HG03558 (cell line): ENCODE data around the gene PPT2.
"Not testable (repeated sequence)": the region's sequence is repeated elsewhere in the genome, so short reads cannot be mapped to it uniquely, and the experiment has no call there.

Experiments used
- ATAC-seq: cut with Tn5 transposase; IDR thresholded peaks from one replicate; pipeline ENCODE4 v1.9.1; 2021; ENCODE audit warnings: moderate number of reproducible peaks; ENCODE audit not compliant: unreplicated experiment; ENCODE audit errors: extremely low read depth

PPT2 gene

DNA sequence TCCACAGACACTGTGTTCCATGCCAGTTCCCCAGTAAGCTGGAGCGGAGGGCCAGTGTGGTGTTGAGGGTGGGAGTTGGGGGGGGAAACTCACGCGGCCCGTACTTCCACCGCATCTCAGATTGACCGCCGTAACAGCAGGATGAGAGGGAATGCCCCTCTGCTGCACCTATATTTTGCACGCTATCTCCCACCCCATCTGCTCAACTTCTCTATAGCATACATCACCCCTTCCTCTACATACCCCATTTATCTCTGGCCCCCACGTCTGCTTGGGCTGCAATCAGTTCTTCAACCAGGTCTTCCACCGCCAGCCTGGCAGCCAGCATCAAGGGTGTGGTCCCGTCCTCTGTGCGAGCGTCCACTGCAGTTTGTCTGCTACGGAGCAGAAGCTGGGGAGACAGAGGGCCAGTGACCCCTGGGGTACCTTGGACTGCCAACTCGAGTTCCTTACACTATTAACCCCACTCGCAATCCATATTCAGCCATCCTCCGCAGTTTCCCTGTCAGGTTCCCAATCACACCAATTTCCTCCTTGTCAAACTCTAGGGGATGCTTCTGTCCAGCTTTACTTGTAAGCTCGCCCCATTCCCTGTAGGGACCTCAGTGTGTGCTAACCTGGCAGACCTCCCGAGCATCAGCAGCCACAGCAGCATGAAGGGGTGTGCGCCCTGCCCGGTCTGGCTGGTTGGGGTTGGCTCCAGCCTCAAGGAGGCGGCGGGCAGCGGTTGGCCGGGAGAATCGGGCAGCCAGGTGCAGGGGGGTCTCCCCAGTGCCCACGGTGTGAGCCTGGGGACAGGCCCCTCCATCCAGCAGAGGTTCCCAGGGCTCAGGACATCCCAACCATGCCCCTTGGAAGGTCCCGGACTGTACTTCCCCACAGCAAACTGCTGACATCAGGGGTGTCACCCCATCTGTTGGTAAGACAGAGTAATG, 43.0 kb downstream of the PPT2 start:
- no peak for ATAC-seq

DNA sequence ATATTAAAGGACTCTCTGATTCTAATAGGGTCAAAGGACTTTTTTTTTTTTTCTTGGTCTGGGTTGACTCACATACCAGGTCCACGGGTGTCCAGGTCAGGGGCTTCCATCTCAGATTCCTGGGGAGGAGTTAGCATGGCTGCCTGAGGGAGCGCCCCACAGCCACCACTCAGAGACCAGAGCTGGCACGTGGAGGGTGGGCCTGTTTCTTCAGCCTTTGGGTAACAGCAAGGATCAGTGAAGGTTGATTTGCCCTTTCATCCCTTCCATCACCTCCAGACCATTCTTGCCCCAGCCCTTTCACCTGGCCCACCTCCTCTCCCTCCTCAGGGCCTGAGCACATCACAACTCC, 44.4 kb downstream of the PPT2 start:
- ATAC-seq: no peak

DNA sequence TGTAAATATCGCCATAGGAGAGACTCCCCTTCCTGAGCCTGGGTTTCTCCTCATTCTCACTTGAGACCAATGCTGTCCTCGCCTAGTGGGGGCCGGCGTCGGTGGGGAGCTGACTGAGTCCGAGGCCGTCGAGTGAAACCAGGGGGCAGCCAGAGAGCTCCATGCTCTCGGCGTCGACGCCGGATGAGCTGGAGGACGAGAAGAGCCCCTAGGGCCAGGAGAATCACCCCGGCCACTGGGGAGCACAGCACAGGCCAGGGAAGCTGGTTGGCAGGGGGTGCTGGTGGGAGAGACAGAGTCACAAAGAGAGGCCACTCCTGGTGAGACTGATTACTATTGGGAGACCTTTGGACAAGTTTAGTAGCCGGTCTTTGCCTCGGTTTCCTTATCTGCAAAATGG, 44.9 kb downstream of the PPT2 start:
- ATAC-seq: no peak

DNA sequence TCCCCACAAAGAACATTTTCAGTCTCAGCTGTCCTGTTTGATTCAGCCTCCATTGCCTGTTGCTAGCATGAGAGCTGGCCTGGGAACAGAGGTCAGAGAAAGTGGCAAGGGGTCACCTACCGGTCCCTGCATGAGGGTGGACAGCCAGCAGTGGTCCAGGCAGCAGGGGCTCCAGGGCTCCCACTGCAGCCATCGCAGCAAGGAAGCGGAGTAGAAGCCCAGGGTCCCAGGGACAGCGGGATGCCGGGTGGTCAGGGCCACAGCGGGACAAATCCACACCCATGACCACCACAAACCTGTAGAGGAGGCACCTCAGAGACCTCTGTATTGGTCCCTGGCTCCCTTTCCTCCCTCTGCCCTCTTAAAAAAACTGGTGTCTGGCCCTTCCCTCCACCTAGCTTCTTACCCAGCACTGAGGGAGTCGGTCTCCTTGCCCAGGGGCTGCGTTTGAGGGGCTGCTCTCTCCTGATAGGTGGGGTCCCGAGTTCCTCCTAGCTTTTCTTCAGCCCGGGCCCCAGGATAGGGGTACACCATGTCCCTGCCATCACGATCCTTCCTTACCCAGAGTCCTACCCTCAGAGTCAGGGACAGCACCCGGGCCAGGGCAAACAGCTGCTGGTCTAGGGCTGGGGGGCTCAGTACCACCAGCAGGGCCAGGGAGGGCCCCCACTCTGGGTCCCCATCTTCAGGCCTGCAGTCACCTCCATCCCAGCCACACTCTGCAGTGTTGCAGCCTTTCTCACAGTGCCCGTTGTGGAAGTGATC, 47.0 kb downstream of the PPT2 start:
- ATAC-seq: no peak

DNA sequence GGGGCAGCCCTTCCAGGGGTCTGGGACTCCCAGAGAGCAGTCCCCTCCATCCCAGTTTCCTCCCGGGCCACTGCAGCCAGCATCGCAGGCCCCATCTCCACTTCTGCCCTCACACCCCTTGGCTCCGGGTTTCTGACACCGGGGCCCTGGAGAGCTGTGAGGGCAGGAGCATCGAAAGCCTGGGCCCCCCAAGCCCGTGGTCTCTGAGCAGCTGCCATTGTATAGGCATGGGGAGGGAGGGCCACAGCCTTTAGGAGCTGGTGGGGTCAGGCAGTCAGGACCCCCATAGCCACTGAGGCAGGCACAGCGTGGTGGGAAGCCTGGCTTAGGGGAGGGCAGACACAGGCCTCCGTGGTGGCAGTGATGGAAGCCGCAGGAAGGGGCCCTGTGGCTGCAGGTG, 48.2 kb downstream of the PPT2 start:
- ATAC-seq: no peak

DNA sequence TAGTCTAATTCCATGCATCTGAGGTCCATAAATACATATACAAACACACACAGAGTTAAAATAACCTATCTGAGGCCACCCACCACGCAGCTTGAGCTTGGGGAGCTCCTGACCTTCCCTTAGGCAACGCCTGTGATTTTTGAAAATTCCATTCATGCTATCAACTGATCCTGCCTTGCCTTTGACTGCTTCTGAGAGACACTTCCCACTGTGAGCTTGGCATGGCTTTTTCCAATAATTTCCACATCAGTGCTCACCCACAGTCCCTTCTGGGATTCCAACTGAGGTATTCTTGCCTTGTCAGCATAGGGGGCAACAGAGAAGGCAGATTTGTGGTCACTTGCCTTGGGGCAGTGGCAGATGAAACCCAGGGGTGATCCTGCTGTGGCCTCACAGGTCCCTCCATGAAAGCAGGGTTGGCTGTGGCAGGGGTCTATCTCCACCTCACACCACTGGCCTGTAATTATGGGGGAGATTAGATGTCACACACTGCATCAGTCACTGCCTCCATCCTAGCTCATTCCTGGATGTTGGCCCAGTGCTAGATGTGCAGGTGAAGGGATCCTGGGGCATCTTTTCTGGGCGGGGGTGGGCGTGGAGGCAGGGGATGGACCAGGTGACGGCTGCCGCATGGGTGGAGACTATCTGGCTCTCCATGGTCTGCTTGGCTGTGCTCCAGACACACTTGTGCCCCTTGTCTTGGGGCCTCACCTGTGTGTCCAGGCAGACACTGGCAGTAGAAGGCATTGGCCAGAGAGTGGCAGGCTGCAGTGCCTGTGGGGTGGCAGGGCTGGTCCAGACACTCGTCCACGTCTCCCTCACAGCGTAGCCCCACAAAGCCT, 49.7 kb downstream of the PPT2 start:
- ATAC-seq: no peak

DNA sequence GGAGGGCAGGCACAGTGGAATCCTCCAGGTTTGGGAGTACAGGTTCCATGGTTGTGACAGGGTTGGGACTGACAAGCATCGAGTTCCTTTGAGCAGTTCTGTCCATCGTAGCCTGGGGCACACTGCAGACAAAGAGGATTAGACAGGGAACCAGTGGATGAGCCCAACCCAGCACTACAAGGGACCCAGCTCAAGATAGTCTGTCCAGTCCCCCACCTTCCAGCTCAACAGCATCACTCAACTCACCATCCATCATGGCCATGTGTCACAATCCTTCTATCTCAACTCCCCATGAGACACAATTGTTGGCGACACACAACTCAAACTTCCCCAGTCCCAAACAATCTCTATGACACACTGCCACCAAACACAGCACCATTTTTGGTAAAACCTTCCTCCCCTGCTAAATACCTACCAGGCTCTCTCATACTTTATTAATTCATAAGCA, 50.4 kb downstream of the PPT2 start:
- ATAC-seq: no peak

DNA sequence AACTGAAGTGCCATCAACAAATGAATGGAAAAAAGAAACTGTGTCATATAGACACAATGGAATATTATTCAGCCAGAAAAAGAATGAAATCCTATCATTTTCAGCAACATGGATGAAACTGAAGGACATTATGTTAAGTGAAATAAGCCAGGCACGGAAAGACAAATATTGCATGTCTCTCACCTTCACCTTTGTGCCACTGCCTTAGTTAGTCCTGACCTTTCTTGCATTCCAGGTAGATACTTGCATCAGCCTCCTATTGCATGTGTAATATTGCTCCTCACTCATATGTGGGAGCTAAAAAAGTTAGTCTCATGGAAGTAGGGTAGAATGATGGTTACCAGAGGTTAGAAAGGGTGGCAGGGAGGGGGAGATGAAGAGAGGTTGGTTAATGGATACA, 55.1 kb downstream of the PPT2 start:
- no peak for ATAC-seq

DNA sequence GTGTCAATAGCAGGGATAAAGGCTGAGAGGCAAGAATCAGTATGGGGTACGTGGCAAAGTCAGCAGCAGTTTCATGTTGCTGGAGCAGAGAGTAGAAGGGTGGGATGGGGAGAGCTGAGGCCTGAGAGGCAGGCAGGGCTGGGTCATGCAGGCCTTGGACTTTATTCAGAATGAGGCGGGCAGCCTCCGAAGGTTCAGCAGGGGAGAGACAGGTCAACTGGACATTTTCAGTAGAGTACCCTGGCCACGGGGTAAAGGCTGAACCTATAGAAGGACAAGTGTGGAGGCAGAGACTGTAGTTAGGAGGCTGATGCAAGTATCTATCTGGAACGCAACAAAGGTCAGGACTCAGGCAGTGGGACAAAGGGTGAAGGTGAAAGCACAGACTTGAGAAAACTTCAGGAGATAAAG, 56.3 kb downstream of the PPT2 start:
- ATAC-seq: no peak

DNA sequence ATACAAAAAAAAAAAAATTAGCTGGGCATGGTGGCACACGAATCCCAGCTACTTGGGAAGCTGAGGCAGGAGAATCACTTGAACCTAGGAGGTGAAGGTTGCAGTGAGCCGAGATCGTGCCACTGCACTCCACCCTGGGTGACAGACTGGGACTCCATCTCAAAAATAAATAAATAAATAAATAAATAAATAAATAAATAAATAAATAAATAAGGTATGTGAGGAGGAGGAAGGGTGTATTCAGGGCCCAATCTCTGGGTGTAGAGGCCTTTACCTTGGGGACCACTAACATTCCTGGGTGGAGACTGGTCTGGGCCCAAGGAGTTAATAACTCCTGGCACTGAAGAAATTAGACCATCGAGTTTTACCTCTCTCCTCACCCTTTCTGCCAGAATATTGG, 57.5 kb downstream of the PPT2 start:
- not testable (repeated sequence) for ATAC-seq

DNA sequence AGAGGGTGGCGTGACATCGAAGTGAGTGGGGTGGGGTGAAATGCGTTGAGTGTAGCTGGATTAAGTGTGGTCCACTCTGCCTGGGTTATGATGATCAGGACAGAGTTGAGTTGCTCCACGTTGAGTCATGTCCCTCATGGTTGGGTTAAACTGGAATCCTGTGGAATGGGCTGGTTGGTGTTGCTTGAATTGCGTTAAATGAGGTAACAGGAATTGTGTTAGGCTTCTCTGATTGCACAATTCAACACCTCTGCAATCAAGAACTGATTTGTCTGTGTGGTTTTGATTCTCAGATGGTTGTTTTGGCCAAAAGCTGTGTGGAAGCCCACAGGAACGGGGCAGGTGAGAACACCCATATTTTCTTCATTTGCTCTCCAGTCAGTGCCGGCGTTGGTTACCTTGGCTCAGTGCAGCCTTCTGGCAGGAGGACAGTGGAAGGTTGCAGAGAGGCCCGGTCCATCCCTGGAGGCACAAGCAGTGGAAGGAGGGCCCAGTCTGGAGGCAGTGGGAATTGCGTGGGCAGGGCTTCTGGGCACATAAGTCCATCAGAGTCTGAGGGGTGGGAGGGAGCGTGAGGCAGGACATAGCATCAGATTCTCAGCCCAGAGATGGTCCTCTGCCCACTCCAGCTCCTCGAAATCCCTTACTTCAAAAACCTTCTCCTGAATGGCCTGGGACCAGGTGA, 58.3 kb downstream of the PPT2 start:
- ATAC-seq: no peak
